ENCODE measurements around the gene ABTB2.

The ABTB2 gene

DNA sequence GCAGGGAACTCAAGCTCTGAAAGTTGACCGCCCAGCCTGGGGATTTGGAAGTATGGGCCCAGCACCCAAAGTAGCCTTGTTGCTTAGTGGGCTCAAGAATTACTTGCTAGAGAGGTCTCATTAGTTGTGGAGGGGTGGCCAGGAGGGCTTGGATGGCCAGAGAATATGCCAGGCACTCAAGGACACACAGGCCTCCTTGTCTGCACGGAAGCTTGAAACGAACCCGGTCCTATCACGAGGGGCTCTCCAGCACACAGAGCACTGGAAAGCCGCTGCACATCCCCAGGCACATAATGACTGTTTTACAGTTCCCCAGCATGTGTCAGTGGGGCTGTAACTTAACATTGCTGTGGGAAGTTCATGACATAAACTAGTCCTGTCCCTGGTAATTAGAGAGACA, 196.4 kb downstream of the ABTB2 start:
- no peak for DNase-seq

DNA sequence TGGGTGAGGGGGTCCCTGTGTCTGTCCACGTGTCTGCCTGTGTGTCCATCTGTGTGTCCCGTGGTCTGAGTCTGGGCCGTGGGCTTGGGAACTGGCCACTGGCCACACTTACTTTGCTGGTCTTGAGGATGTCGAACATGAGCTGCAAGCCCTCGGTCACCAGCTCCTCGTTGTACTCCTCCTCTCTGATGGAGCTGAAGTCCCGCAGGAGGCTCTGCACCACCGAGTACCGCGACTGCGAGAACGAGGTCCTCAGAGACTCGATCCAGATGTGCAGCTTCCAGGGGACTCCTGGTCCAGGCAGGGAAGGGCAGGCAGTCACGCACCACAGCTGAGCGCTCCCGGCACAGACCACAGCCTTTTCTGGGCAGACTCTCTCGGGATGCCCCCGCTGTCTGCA, 197.0 kb downstream of the ABTB2 start:
- no peak for DNase-seq

DNA sequence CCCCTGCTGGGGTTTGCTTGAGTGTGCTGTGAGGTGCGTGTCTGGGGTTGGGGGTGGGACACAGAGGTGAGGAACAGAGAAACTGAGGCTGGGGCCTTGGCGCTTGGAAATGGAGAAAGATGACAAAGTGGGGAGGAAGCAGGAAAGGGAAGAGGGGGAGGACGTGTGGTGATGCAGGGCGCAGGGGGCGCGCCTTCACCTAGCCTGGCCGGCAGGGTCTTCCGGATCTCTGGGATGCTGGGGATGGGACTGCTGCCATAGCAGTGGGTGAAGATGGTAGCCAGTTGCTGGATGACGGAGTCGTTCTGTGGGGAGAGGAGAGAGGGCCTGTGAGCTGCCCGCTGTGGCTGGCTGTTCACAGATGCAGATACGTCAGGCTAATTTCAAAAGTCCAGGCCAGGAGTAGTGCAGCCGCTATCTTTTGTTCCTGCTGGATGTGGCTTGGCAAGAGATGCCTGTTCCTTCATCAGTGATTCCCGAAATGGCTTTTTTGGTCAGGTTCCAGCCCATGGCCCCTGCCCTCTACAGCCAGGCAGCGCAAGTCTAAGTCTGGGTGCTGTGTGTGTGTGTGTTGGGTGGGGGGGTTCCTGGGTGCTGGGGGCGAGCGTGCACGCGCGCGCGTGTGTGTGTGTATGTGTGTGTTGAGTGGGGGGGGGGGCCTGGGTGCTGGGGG, 197.6 kb downstream of the ABTB2 start:
- no peak for DNase-seq

DNA sequence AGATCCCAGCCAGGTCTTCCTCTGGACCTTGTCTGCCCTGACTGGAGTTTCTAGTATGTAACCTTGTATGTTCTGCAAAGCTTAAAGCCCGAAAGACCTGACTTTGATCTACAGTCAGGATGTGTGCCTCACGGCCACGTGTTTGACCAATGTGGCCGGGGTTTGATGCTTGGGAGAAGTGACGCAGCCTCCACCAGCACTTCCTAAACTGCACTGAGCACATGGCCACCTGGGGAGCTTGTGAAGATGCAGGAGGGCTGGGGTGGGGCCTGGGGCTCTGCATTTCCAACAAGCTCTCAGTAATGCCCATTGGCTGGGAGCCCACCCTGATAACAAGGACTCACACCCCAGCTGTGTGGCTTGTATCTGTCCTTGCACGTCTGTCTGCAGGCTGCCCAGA, 199.1 kb downstream of the ABTB2 start:
- no peak for DNase-seq

DNA sequence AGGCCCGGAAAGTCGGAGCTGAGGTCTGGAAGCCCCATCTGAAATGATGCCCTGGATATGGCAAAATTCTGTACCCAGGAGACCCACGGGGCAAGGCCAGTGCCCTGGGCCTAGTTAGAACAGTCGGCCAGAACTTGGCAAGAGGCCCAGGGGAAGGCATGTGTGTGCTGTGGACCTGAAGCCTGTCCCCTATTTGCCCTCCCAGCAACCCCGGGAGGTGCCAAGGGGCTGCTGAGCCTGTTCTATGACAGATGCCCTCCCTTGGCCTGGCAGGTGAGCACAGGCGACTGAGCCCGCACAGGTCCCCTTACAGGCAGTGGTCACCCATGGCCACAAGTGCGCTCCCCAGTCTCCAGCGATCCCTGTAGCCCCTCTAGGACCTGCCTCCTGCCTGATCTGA, 200.6 kb downstream of the ABTB2 start:
- DNase-seq, result no peak

DNA sequence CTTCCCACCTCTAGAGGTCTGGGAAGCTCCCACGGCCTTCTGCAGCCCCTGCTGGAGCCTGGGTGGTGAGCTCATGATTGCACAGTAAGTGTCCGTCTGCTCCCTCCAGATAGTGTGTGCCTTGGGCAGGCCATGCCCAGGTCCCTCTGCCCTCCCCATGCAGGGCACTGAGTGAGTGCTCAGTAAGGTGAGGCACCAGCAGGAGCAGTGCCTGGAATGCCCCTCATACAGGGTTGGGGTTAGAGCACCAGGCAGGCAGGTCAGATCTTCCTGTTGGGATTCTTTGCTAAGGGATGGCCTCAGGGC, 202.1 kb downstream of the ABTB2 start:
- DNase-seq, result no peak

DNA sequence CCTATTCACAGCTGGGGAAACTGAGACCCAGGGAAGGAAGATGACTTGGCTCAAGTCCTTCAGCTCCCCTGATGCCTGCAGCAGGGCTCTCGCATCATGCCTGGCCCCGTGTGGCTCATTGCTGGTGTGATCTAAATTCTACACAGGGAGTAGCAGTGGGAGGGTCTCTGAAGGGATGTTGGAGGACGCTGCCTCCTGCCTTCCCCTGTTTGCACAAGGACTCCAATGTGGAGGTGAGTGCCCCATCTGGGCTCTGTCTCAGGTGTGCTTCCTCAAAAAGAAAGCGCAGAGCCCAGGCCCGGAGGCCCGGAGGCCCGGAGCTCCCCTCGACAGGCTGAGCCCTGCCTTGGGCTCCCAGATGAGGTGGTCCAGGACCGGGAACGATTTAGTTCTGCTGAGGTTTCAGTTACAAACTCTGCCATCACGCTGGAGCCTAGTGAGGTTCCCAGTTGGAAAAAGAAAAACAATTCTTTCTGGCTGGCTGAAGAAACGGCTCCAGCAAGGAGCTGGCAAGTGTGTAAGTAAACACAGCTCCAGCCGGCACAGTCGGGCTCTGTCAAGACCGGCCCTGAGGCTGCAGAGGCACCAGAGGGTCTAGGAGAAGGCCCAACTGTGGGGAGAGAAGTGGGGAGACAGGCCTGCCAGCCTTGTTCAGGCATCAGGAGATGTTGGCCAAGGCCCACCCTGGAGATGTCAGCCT, 202.6 kb downstream of the ABTB2 start:
- DNase-seq, result no peak

DNA sequence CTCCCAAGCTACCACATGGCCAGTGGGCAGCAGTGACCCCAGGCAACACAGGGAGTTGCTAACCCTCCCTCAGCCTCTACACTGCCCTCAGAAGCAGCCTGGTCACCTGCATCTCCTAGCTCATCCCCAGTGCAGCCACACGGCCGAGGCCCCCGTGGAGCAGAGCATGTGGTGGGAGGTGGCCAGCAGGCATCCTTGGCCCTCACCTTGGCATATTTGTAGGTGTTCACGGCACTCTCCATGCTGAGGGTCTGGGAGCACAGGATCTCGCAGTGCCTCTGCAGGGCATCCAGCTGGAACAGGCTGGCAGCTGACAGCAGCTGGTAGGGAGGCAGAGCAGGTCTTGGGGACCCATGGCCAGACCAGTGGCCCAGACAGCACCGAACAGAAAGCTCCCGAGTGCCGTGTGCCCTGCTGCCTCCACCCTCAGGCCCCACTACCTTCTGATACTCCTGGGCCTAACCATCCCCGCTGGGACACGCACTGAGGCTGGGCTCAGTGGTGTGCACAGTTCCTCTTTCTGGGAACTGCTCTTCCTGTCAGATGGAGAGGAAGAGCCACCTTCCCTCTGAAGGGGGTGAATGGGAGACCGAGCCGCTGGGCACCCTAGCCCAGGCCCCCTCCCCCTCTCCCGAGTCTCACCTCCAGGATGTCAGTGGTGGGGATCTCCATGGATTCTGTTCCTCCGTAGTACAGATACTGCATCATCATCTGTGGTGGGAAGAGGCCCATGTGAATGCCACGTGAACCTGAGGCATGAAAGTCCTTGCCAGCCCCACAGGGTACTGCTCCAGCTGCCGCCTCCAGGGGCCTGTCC, 203.5 kb downstream of the ABTB2 start:
- no peak for DNase-seq

DNA sequence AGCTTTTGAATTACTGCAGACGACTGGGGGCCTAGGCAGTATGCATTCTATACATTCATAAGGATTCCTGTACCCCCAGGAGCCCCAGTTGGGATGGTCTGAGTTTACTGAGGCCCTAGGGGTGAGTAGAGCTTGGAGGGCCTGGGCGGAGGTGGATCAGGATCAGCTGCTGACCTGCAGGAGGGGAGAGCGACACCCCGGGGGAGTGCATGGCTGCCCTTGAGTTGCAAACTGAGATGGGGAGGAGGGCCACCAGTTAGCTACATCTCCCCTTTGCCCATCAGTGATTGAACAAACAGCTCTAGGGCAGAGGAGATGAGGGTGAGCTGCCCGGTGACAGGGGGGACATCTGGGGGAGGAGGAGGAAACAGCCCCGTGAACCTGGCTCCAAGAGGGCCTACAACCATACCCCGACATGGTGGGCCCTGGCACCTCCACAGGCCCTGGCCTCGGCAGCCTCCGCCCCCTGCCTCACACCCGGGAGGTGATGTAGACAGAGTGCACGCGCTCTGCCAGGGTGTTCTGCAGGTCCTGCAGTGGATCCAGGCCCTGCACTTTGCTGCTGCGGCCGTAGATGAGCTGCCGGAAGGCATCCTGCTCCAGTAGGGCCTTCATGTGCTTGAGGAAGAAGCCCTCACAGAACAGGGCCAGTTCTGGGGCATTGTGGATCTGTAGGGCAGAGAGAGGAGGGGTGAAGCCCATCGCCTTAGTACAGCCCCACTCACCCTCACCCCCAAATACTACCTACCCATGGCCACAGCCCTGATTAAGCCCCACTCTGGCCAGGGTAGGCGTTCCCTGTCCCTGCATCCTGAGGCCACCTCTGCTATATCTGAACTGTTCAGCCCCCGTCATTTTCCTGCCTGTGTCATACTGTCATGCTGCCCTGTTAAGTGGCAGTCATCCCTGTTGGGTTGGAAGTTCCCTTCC, 205.6 kb downstream of the ABTB2 start:
- no peak for DNase-seq

DNA sequence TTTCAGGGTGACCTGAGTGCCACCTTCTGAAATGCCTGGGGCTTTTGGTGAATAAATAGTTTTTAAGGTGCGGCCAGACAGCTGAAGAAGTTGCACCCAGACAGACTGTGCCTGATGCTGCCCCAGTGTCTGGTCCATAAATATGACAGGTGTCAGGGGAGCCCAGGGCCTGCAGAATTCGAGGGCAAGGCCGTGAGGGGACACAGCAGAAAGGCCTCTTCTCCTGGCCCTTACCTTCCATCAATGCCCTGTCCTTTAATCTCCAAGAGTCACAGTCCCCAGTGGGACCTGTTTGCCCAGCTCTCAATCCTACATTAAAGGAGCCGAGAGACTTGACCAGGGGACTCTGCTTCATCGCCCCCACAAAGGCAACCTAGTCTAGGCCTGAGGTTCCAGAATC, 206.6 kb downstream of the ABTB2 start:
- no peak for DNase-seq

DNA sequence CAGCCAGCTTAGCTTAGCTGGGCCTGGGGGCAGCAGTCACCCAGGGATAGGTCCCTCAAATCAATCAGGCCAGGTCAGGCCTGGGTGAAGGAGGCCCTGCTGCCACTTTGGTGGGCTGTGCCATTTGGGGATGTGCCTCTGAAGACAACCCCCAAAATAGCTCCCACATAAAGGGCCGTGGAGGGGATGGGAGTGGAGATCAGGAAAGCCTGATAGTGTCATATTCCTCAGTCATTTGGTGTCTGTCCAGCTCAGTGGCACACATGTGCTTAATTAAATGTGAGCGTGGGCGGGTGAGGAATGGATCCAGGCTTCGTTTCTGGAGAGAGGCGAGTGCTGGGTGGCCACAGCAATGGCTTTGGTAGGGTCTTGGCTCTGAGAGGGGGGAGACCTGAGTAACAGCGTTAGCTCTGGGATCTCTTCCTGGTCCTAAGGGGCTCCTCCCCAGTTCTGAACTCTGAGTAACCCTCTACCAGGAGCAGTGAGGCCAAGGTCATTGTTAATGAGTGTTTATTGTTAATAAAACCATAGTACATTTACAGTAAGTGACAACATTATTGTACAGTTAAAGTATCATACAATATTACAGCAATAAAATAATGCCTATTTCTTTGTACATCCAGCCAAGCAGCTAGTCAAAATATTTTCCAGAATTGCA, 207.2 kb downstream of the ABTB2 start:
- no peak for DNase-seq

DNA sequence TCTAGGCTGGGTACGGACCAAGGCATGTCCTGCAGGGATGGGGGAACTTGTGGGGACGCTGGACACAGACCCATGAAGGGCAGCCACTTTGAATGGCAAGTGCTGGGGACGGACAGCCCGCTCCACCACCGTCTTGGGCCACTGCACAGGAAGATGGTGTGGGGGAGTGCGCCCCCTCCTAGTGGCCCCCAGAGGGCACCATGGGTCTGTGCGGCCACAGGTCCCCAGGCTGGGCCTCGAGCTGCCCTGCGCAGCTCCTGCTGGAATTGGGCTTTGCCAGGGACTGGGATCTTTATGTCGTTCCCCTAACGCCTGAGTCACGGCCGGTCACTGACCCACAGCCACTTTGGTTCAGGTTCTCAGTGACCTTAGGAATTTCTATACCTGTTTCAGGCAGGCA, 208.0 kb downstream of the ABTB2 start:
- DNase-seq, result no peak

DNA sequence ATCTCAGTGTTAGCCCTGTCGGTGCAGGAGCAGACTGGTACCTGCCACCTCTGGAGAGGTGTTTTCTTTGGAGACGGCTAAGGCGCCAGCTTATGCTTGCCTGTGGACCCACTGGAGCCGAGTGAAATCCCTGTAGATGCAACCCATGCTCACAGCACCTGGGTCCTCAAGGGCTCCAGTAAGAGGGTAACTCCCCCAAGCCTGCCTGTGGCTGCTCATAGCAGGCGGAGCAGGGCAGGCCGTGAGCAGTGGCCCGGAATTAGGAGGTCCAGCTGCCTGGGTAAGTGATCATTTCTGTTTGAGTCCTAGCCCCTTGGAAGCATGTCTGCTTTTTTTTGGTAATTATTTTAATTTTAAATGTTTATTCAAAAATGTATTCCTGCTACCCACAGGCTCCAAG, 208.5 kb downstream of the ABTB2 start:
- DNase-seq, result no peak

DNA sequence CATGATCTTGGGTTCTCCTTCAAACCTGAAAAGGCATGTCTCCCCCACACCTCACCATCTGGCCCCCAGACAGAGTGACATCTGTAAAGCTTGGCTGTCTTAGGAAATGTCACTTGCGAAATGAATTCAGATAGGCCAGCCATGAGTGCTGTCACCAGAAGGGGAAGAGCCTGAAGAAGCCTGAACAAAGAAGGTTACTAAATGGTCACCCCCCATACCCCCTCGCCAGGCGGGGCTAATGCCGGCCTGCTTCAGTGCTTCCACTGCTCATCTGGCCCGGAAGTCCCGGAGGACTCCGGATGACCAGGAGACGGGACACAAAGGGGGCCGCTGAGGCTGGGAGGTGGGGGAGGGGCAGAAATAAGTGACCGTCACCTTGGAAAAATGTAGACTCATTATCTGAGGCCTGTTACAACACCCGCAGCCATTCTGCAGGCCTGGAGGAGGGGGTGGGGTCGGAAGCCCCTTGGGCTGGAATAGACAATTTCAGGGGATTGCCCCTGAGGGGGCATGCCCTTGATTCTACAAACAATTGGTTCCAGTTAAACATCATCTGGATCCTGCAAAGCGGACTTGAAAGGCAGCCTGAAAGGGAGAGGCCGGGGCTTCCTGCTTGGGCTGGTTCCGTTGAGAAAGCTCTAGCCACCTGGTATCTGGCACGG, 209.2 kb downstream of the ABTB2 start:
- DNase-seq, result no peak

DNA sequence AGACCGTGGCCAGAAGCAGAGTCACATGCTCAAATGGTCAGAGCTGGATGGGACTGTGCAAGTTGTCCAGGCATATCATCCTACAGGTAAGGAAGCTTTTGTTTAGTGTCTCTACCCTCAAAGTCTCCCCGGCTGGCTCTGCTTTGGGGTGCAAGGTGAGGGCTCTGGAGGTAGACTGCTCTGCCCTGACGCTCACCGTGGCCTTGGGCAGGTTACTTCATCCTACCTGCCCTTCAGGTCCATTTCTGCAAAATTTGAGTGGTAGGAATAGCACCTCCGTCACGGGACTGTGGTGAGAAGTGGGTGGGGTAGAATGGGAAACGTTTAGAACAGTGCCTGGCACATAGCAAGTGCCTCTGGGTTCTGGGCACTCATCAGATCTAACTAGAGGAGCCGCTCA, 210.2 kb downstream of the ABTB2 start:
- no peak for DNase-seq

DNA sequence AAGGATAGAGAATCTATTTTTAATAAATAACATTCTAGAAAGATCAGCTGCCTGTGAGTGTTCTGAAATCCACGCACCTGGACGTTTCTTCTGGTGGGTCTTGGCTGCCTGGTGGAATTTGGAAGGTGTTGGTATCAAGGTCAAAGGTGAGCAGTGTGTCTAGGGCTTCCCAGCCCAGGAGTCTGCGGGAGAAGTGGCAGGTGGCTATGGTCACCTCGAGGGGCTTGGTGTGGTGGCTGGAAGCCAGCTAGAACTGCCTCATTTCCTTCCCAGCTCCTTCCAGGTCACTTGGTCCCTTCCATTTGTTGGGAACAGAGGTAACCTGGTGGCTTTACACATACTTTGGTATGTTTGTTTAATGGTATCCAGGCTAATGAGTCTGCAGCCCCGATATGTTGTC, 210.9 kb downstream of the ABTB2 start:
- no peak for DNase-seq

DNA sequence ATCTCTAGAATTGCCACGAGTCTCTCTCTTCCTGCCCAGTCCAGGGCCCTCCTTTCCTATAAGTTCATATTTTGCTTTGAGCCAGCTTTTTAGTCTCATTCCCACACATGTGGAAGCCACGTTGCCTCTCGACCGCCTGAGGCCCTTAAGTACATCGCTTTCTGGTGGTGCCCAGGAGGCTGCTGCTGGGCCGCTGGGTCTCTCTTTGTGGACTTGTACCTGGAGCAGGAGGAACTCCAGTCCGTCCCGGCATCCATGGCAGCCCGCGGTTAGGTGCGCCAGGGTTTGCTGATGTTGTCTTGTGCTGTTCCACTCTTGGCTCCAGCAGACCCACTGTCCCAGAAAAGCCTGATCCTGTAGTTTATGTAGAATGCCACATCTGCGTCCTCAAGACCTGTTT, 211.4 kb downstream of the ABTB2 start:
- DNase-seq, result no peak

DNA sequence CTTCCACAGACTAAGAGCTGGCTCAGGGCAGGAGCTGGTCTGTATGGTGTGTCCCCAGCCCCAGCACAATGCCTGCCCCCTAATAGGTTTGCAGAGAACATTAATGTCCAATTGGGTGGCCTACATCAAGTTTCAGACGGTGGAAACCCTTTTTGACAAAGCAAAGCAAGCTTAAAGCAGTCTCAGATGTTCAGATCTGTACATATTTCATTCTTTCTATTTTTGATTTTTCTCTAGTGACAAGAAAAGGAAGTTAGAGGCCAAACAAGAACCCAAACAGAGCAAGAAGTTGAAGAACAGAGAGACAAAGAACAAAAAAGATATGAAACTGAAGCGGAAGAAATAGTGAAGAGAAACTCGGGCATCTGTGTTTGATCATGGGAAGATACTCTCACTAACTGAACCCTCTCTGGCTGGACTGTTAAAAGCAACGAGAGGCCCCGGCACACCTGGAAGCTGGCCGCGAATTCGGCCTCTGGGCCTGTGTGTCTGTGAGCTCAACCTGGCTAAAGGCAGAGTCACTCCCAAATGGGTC, 211.9 kb downstream of the ABTB2 start:
- DNase-seq, result no peak

DNA sequence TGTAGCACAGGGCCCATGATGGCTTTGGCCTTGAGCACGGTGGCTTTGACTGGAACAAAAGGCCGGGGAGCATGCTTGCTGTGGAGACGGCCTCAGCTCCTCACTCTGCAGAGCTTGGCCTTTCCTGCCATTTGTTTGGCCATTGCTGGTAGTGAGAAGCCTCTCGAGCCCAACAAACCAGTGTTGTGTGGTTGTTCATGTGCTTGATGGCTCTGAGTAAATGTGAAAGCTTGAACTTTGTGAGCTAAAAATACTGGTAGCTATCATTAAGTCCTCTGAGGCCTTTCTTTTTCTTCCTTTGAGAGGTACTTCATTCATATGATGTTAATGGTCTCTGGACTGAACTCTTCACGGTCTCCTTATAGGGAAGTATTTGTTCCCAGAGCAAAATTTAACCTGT, 212.7 kb downstream of the ABTB2 start:
- DNase-seq, result no peak

DNA sequence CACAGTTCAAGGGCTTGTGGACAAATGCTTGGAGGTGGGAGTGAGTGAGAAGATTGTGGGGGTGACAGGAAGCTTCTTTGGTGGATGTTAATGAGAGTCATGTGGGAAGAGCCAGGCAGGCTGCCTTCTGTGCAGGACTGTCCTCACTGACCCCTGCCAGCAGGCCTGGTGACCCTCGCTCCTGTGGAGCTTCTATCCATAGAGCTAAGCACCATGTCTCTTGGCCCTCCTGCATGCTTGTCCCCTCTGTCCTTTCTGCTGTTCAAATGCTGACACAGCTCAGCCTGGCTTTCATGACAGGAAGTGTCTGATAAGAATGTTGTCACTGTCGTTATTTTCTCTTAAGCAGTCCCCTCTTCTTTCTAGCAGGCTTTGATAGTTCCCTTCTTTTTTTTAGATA, 214.8 kb downstream of the ABTB2 start:
- no peak for DNase-seq

DNA sequence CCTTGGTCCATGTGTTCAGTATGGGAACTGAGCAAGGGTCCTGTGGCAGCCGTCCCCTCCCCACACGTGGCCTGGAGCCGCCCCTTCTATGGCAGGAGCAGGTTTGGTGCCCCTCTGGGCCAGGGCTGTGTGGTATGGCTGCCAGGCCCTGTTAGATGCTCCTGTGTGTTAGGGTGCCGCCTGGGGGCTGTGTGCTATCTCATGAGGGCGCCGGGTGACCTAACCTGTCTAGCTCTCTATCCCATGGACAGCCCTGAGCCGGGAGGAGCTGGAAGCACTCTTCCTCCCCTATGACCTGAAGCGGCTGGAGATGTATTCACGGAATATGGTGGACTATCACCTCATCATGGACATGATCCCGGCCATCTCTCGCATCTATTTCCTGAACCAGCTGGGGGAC, 217.7 kb downstream of the ABTB2 start:
- DNase-seq, result no peak

DNA sequence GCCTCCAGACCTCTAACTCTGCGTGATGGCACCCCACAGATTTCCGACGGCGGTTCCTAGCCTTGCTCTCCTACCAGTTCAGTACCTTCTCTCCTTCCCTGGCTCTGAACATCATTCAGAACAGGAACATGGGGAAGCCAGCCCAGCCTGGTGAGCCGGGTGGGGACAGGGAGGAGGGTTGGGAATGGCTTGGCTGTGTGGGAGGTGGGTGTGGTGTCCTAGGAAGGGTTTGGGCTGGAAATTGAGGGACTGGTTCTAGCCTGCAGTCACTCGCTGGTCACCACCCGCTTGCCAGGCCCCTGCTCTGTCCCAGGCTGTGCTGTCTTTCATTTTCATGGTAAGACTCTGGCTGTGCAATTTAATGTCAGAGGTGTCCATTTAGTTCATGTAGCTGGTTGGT, 218.5 kb downstream of the ABTB2 start:
- no peak for DNase-seq
